Colonic mucosa (tissue), 4 donors: ENCODE measurements around the gene RWDD1. TPM values are rescaled to one million over a fixed set of nuclear protein-coding genes. Genes with fewer than 3 reads are reported as not detected.

Source experiments
- DNase-seq: peaks from one replicate; pipeline ENCODE4 v3.0.0-alpha.2; 2020
- H3K27ac ChIP-seq: fragments of 200-600 bp; one replicate; pipeline ENCODE4 v1.8.0; 2021
- H3K27me3 ChIP-seq: fragments of 200-600 bp; one replicate; pipeline ENCODE4 v1.8.0; 2021
- H3K36me3 ChIP-seq: fragments of 200-600 bp; one replicate; pipeline ENCODE4 v1.8.0; 2021
- H3K4me1 ChIP-seq: fragments of 200-600 bp; one replicate; pipeline ENCODE4 v1.8.0; 2021; ENCODE audit warnings: mild to moderate bottlenecking
- H3K4me3 ChIP-seq: fragments of 200-600 bp; one replicate; pipeline ENCODE4 v1.8.0; 2021
- H3K9ac ChIP-seq, 2 donors: one replicate each; pipeline ENCODE4 v1.7.0; 2013; ENCODE audit warnings: control low read depth in 2 of 2, low read depth in 2 of 2, low read length in 2 of 2
- H3K9me3 ChIP-seq: fragments of 200-600 bp; one replicate; pipeline ENCODE4 v1.8.0; 2021
- intact Hi-C: fragments of 100-400 bp; cut with DNase I; formaldehyde crosslinking; loops from one replicate; pipeline ENCODE4 v1.14.1; 2022
- total RNA-seq, 2 donors: library from RNA; stranded (reverse); fragmentation: NEBNext Ultra II Directional in 1 of 2; extraction: Animal tissue kit (Norgen Biotek cat#: 25700) in 1 of 2; gene quantifications; one replicate each; pipeline ENCODE4 v1.2.1, GENCODE V29; 2021
- TF ChIP-seq, protein P1 (sequence below): fragments of 200-600 bp; IDR thresholded peaks from one replicate; pipeline ENCODE4 v1.8.0; 2022; ENCODE audit warnings: antibody characterized with exemption, mild to moderate bottlenecking
- donor health status: healthy.
- donor health status: DM: no; HTN: no; CAD: no.
- donor health status: DM: no; HTN: no; CAD: no.

Gene RWDD1
- total RNA-seq, 2 donors from 2014 or later = 27.4 to 30.8 TPM

DNA sequence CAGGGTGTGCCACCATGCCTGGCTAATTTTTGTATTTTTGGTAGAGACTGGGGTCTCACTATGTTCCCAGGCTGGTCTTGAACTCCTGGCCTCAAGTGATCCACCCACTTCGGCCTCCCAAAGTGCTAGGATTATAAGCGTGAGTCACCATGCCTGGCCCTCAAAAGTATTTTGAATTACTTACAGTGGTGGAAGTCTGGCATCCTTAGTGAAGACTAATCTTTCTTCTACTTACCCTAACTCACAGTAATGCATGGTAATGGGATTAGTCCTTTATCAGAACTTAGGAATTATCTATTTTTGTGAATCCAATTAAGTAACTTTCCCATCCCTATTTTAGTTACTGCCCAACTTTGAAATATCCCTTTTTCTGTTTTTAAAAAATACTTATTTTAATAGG lies 3.9 kb downstream of the RWDD1 start:
- intact Hi-C loops = no loop called here
- H3K4me1 ChIP-seq = peaks cover 13% of the 10 kb centered on the region
- TF ChIP-seq, protein P1, sequence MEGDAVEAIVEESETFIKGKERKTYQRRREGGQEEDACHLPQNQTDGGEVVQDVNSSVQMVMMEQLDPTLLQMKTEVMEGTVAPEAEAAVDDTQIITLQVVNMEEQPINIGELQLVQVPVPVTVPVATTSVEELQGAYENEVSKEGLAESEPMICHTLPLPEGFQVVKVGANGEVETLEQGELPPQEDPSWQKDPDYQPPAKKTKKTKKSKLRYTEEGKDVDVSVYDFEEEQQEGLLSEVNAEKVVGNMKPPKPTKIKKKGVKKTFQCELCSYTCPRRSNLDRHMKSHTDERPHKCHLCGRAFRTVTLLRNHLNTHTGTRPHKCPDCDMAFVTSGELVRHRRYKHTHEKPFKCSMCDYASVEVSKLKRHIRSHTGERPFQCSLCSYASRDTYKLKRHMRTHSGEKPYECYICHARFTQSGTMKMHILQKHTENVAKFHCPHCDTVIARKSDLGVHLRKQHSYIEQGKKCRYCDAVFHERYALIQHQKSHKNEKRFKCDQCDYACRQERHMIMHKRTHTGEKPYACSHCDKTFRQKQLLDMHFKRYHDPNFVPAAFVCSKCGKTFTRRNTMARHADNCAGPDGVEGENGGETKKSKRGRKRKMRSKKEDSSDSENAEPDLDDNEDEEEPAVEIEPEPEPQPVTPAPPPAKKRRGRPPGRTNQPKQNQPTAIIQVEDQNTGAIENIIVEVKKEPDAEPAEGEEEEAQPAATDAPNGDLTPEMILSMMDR = no peak
- H3K9me3 ChIP-seq = no peaks in the 10 kb centered on the region
- no peak overlapping the region for H3K4me3 ChIP-seq
- no peak overlapping the region for H3K9ac ChIP-seq
- no peak overlapping the region for H3K27ac ChIP-seq
- no peaks in the 10 kb centered on the region for H3K27me3 ChIP-seq
- DNase-seq = no peak
- no peaks in the 10 kb centered on the region for H3K36me3 ChIP-seq

DNA sequence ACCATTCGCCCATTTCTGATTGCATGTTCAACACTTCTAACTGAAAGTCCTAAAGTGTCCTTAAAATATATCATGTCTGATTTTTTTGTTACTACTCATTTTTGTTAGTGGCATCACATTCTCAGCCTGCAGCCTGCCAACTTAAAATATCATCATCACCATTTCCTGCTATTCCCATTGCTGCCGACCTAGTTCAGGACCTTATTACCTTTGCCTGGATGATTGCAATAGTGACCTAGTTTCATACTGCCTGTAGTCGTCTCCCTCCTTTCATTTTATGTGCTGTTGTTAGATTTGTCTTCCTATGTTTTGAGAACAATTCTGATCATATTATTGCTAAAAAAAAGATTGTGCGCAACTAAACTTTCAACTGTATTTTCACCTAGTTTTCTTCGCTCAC lies 6.2 kb downstream of the RWDD1 start:
- no peak overlapping the region for H3K27ac ChIP-seq
- TF ChIP-seq, protein P1 = no peak
- peaks cover 8% of the 10 kb centered on the region for H3K4me1 ChIP-seq
- H3K4me3 ChIP-seq = no peak overlapping the region
- no peaks in the 10 kb centered on the region for H3K27me3 ChIP-seq
- H3K36me3 ChIP-seq = no peaks in the 10 kb centered on the region
- H3K9me3 ChIP-seq = no peaks in the 10 kb centered on the region
- intact Hi-C loops = no loop called here
- DNase-seq = no peak
- H3K9ac ChIP-seq = no peak overlapping the region

DNA sequence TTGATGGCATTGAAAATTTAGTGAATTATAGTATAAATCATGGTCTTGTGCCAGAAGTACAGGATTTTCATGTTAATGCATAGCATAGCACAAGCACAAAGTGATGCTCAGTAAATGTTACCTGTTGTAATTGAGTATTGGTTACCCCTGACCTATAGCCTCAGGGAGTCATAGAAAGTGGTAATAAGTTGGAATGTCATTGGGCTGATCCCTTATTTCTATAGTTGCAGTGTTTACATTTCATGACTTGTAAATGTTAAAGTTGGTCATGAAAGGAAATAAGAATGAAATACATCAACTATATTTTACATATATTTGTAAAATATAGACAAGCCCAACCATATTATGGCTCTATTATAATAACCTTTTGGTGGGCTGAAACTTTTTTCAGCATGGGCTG lies 7.0 kb downstream of the RWDD1 start:
- H3K9me3 ChIP-seq = no peaks in the 10 kb centered on the region
- H3K27me3 ChIP-seq = no peaks in the 10 kb centered on the region
- H3K4me1 ChIP-seq = no peaks in the 10 kb centered on the region
- no peak overlapping the region for H3K4me3 ChIP-seq
- DNase-seq = no peak
- H3K36me3 ChIP-seq = no peaks in the 10 kb centered on the region
- intact Hi-C loops = no loop called here
- no peak overlapping the region for H3K27ac ChIP-seq
- TF ChIP-seq, protein P1 = no peak
- no peak overlapping the region for H3K9ac ChIP-seq

DNA sequence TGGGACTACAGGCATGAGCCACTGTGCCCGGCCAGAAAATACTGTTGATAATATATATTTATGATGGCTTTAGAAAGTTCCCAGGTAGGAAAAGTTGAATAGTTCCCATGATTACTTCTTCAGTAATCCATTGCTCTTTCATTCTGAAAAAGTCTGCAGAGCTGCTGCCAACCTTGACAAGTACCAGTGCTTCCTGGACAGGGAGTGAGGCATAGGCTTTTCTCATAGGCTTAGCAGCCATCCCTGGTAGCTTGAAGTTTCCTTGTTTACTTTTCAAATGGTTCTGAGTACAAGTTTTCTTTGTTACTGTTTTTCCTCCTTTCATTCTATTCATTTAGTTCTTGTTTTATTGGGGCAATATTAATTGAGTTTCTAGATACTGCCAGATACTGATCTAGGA lies 7.8 kb downstream of the RWDD1 start:
- Histone ChIP-seq H3K4me1 (no peaks in the 10 kb centered on the region), H3K36me3 (no peaks in the 10 kb centered on the region), H3K27ac (no peak overlapping the region), H3K9me3 (no peaks in the 10 kb centered on the region), H3K4me3 (no peak overlapping the region), H3K27me3 (no peaks in the 10 kb centered on the region), H3K9ac (no peak overlapping the region)
- no peak for DNase-seq
- intact Hi-C loops = no loop called here
- TF ChIP-seq, protein P1 = no peak

DNA sequence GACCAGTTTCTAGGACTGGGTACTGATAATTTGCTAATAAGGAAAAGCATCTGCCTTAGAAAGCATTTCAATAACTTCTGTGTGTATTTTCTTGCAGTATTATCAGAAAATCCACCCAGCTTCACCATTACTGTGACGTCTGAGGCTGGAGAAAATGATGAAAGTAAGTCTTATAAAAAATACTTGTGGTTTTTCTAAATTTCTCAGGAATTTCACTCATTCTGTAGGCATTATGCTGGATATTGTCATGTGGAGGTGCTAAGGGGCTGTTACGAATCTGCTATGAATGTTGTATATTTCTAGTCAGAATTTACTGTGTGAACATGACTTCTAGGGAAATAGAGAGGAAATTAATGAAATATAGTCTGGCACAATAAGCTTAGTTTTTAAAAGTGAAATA lies 8.9 kb downstream of the RWDD1 start:
- Histone ChIP-seq H3K4me3 (no peak overlapping the region), H3K27ac (no peak overlapping the region), H3K4me1 (no peaks in the 10 kb centered on the region), H3K9me3 (no peaks in the 10 kb centered on the region), H3K27me3 (no peaks in the 10 kb centered on the region), H3K9ac (no peak overlapping the region), H3K36me3 (no peaks in the 10 kb centered on the region)
- intact Hi-C loops = no loop called here
- TF ChIP-seq, protein P1 = no peak
- DNase-seq = no peak

DNA sequence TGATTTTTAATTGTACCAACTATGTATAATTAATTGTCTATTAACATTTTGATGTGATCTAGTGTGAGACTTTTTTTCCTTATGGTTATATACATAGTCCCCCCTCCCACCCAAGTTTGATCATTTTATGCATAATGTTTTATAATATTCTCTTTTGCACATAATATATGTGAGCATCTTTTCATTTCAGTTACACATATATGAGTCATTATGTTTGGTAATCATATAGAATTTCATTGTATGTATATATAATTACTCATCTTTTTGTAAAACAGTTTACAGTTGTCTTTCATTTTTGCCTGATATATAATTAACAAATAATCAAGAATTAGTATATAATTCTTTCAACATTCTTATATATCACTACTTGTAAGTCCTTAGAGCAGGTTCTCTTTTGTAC lies 15.0 kb downstream of the RWDD1 start:
- H3K9ac ChIP-seq = no peak overlapping the region
- H3K27ac ChIP-seq = no peak overlapping the region
- H3K4me1 ChIP-seq = no peaks in the 10 kb centered on the region
- no peak overlapping the region for H3K4me3 ChIP-seq
- H3K36me3 ChIP-seq = no peaks in the 10 kb centered on the region
- no peaks in the 10 kb centered on the region for H3K9me3 ChIP-seq
- TF ChIP-seq, protein P1 = no peak
- DNase-seq = no peak
- no peaks in the 10 kb centered on the region for H3K27me3 ChIP-seq
- intact Hi-C loops = no loop called here
